ENCODE data around the gene GRIA1.

- TF ChIP-seq POLR2A (IDR thresholded peaks at IDR 0.05; ENCODE audit: low read length) (no peak), GATA1 (IDR thresholded peaks at IDR 0.05; ENCODE audit: low read depth, low read length) (no peak)
Measured at GRCh38 chr5:153517241-153517611, 26.8 kb downstream of the GRIA1 start.

Measured in erythroblast (primary cell).